HEK293 (cell line): ENCODE data around the gene DLG1.

Experiments used
- CTCF ChIA-PET: fragments of 350-600 bp; formaldehyde crosslinking; extraction: SDS; loops from one replicate; lab custom pipeline; 2021; ENCODE audit warnings: antibody characterized with exemption; lab: Yijun Ruan, JAX
- POLR2A ChIA-PET: fragments of 300-600 bp; formaldehyde crosslinking; extraction: SDS; loops from one replicate; lab custom pipeline; 2020; ENCODE audit warnings: antibody characterized with exemption, inconsistent platforms; lab: Yijun Ruan, JAX
- H3K27ac ChIP-seq: fragments of 200-500 bp; sonication (Bioruptor generic); 2 replicates; pipeline ENCODE4 v1.5.1; 2014; ENCODE audit warnings: low read depth, low read length, control low read depth, inconsistent platforms; ENCODE audit errors: extremely low read depth
- H3K36me3 ChIP-seq, 2 experiments: fragments of 200-500 bp in 1 of 2; sonication (Bioruptor generic) in 1 of 2; 1 replicate in 1 of 2; 2 replicates in 1 of 2; pipeline ENCODE4 v1.5.1; 2014 to 2017; ENCODE audit warnings: inconsistent platforms in 2 of 2, low read length in 2 of 2; ENCODE audit not compliant: control insufficient read depth in 2 of 2, insufficient read depth in 1 of 2
- H3K4me1 ChIP-seq: fragments of 200-500 bp; sonication (Bioruptor generic); 2 replicates; pipeline ENCODE4 v1.5.1; 2014; ENCODE audit warnings: mild to moderate bottlenecking, low read length, inconsistent platforms; ENCODE audit not compliant: control insufficient read depth, insufficient read depth
- H3K4me3 ChIP-seq: 2 replicates; pipeline ENCODE4 v1.5.1; 2011; ENCODE audit warnings: low read depth, mild to moderate bottlenecking, control low read depth, low read length, moderate library complexity
- H3K9me3 ChIP-seq: fragments of 200-500 bp; sonication (Bioruptor generic); 2 replicates; pipeline ENCODE4 v1.5.1; 2014; ENCODE audit warnings: low read depth, low read length, inconsistent platforms; ENCODE audit not compliant: control insufficient read depth, insufficient read depth
- SCRT2 ChIP-seq: fragments of 450-650 bp; formaldehyde crosslinking; IDR thresholded peaks from 2 replicates; pipeline ENCODE4 v1.5.1; 2016; ENCODE audit warnings: missing biosample characterization, missing genetic modification characterization
- SP3 ChIP-seq: fragments of 450-650 bp; formaldehyde crosslinking; IDR thresholded peaks from 2 replicates; pipeline ENCODE4 v1.5.1; 2016; ENCODE audit warnings: missing biosample characterization, missing genetic modification characterization
- SP7 ChIP-seq: fragments of 450-650 bp; formaldehyde crosslinking; IDR thresholded peaks from 2 replicates; pipeline ENCODE4 v1.5.1; 2016; ENCODE audit warnings: missing biosample characterization, missing genetic modification characterization
- ZFP69B ChIP-seq: fragments of 450-650 bp; formaldehyde crosslinking; IDR thresholded peaks from 2 replicates; pipeline ENCODE4 v1.5.1; 2016; ENCODE audit warnings: missing biosample characterization, missing genetic modification characterization
- ZIC2 ChIP-seq: fragments of 450-650 bp; formaldehyde crosslinking; IDR thresholded peaks from 2 replicates; pipeline ENCODE4 v1.5.1; 2016; ENCODE audit warnings: missing biosample characterization, missing genetic modification characterization
- ZNF169 ChIP-seq: fragments of 450-650 bp; formaldehyde crosslinking; IDR thresholded peaks from 2 replicates; pipeline ENCODE4 v1.5.1; 2016; ENCODE audit warnings: missing biosample characterization, missing genetic modification characterization
- ZNF18 ChIP-seq: fragments of 450-650 bp; formaldehyde crosslinking; IDR thresholded peaks from 2 replicates; pipeline ENCODE4 v1.5.1; 2016; ENCODE audit warnings: missing biosample characterization, missing genetic modification characterization
- TF ChIP-seq, protein P1 (sequence below): fragments of 450-650 bp; formaldehyde crosslinking; conservative IDR thresholded peaks from 2 replicates; pipeline ENCODE4 v1.5.1; 2016; ENCODE audit warnings: low read depth, missing biosample characterization, missing genetic modification characterization
- TF ChIP-seq, protein P2 (sequence below): fragments of 450-650 bp; formaldehyde crosslinking; IDR thresholded peaks from 2 replicates; pipeline ENCODE4 v1.5.1; 2017; ENCODE audit warnings: missing biosample characterization, mild to moderate bottlenecking, missing genetic modification characterization, moderate library complexity
- TF ChIP-seq, protein P3 (sequence below): fragments of 450-650 bp; formaldehyde crosslinking; IDR thresholded peaks from 2 replicates; pipeline ENCODE4 v1.5.1; 2017; ENCODE audit warnings: missing biosample characterization, missing genetic modification characterization
- TF ChIP-seq, protein P4 (sequence below): fragments of 450-650 bp; formaldehyde crosslinking; IDR thresholded peaks from 2 replicates; pipeline ENCODE4; 2016; ENCODE audit warnings: missing biosample characterization, missing genetic modification characterization
- TF ChIP-seq, protein P5 (sequence below): fragments of 450-650 bp; formaldehyde crosslinking; IDR thresholded peaks from 2 replicates; pipeline ENCODE4 v1.5.1; 2016; ENCODE audit warnings: missing biosample characterization, missing genetic modification characterization, borderline replicate concordance

DLG1 gene

DNA sequence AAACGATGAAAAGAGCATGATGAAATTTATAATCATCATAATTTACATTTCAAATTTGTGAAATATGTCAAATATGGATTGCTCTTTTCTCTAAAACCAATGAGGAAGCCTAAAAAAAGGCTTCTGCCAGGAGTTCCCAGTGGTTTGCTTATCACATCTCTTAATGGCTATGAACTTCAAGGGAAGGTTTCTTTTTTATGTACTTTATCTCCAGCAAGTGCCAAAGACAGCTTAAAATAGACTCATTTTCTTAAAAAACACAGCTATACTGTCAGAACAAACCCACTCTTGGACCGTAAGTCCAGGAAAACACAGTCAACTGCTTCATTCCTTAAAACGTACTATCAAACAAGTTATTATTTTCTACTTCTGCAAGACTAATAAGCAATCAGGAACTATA lies 80.2 kb downstream of the DLG1 start:
- Histone ChIP-seq H3K4me1 (no peaks in the 10 kb centered on the region), H3K36me3 (no peaks in the 10 kb centered on the region), H3K4me3 (no peak overlapping the region), H3K27ac (no peak overlapping the region), H3K9me3 (no peaks in the 10 kb centered on the region)
- POLR2A ChIA-PET, result no interaction called here
- TF ChIP-seq, protein P1, sequence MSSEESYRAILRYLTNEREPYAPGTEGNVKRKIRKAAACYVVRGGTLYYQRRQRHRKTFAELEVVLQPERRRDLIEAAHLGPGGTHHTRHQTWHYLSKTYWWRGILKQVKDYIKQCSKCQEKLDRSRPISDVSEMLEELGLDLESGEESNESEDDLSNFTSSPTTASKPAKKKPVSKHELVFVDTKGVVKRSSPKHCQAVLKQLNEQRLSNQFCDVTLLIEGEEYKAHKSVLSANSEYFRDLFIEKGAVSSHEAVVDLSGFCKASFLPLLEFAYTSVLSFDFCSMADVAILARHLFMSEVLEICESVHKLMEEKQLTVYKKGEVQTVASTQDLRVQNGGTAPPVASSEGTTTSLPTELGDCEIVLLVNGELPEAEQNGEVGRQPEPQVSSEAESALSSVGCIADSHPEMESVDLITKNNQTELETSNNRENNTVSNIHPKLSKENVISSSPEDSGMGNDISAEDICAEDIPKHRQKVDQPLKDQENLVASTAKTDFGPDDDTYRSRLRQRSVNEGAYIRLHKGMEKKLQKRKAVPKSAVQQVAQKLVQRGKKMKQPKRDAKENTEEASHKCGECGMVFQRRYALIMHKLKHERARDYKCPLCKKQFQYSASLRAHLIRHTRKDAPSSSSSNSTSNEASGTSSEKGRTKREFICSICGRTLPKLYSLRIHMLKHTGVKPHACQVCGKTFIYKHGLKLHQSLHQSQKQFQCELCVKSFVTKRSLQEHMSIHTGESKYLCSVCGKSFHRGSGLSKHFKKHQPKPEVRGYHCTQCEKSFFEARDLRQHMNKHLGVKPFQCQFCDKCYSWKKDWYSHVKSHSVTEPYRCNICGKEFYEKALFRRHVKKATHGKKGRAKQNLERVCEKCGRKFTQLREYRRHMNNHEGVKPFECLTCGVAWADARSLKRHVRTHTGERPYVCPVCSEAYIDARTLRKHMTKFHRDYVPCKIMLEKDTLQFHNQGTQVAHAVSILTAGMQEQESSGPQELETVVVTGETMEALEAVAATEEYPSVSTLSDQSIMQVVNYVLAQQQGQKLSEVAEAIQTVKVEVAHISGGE (tag by site-specific recombination), result no peak
- no peak for TF ChIP-seq ZNF18
- TF ChIP-seq SCRT2 (tag by site-specific recombination), result no peak
- TF ChIP-seq SP3 (tag by site-specific recombination), result no peak
- TF ChIP-seq, protein P2, sequence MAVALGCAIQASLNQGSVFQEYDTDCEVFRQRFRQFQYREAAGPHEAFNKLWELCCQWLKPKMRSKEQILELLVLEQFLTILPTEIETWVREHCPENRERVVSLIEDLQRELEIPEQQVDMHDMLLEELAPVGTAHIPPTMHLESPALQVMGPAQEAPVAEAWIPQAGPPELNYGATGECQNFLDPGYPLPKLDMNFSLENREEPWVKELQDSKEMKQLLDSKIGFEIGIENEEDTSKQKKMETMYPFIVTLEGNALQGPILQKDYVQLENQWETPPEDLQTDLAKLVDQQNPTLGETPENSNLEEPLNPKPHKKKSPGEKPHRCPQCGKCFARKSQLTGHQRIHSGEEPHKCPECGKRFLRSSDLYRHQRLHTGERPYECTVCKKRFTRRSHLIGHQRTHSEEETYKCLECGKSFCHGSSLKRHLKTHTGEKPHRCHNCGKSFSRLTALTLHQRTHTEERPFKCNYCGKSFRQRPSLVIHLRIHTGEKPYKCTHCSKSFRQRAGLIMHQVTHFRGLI, result no peak
- TF ChIP-seq, protein P3, sequence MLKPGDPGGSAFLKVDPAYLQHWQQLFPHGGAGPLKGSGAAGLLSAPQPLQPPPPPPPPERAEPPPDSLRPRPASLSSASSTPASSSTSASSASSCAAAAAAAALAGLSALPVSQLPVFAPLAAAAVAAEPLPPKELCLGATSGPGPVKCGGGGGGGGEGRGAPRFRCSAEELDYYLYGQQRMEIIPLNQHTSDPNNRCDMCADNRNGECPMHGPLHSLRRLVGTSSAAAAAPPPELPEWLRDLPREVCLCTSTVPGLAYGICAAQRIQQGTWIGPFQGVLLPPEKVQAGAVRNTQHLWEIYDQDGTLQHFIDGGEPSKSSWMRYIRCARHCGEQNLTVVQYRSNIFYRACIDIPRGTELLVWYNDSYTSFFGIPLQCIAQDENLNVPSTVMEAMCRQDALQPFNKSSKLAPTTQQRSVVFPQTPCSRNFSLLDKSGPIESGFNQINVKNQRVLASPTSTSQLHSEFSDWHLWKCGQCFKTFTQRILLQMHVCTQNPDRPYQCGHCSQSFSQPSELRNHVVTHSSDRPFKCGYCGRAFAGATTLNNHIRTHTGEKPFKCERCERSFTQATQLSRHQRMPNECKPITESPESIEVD (tag by site-specific recombination), result peak; percentile 45
- TF ChIP-seq, protein P4, sequence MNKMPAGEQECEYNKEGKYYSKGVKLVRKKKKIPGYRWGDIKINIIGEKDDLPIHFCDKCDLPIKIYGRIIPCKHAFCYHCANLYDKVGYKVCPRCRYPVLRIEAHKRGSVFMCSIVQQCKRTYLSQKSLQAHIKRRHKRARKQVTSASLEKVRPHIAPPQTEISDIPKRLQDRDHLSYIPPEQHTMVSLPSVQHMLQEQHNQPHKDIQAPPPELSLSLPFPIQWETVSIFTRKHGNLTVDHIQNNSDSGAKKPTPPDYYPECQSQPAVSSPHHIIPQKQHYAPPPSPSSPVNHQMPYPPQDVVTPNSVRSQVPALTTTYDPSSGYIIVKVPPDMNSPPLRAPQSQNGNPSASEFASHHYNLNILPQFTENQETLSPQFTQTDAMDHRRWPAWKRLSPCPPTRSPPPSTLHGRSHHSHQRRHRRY (tag by site-specific recombination), result no peak
- TF ChIP-seq, protein P5, sequence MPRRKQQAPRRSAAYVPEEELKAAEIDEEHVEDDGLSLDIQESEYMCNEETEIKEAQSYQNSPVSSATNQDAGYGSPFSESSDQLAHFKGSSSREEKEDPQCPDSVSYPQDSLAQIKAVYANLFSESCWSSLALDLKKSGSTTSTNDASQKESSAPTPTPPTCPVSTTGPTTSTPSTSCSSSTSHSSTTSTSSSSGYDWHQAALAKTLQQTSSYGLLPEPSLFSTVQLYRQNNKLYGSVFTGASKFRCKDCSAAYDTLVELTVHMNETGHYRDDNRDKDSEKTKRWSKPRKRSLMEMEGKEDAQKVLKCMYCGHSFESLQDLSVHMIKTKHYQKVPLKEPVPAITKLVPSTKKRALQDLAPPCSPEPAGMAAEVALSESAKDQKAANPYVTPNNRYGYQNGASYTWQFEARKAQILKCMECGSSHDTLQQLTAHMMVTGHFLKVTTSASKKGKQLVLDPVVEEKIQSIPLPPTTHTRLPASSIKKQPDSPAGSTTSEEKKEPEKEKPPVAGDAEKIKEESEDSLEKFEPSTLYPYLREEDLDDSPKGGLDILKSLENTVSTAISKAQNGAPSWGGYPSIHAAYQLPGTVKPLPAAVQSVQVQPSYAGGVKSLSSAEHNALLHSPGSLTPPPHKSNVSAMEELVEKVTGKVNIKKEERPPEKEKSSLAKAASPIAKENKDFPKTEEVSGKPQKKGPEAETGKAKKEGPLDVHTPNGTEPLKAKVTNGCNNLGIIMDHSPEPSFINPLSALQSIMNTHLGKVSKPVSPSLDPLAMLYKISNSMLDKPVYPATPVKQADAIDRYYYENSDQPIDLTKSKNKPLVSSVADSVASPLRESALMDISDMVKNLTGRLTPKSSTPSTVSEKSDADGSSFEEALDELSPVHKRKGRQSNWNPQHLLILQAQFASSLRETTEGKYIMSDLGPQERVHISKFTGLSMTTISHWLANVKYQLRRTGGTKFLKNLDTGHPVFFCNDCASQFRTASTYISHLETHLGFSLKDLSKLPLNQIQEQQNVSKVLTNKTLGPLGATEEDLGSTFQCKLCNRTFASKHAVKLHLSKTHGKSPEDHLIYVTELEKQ (tag by site-specific recombination), result no peak
- CTCF ChIA-PET, result no interaction called here

GRCh38 chr3:197216914-197217313 lies 81.5 kb downstream of the DLG1 start:
- Histone ChIP-seq H3K4me1 (no peaks in the 10 kb centered on the region), H3K9me3 (no peaks in the 10 kb centered on the region), H3K36me3 (no peaks in the 10 kb centered on the region), H3K27ac (no peak overlapping the region), H3K4me3 (no peak overlapping the region)
- ChIA-PET CTCF (interaction anchor here (0.6 kb wide), 1 partner anchor 271 kb away, joined by 4 read pairs; no protein-coding TSS in a partner anchor), POLR2A (no interaction called here)
- no peak for TF ChIP-seq SP7 (tag by site-specific recombination)
- TF ChIP-seq, protein P5 (tag by site-specific recombination), result no peak
- TF ChIP-seq ZIC2, result no peak
- no peak for TF ChIP-seq ZNF169
- TF ChIP-seq ZFP69B (tag by site-specific recombination), result no peak
